Measurements from ENCODE around the gene SLC26A8. TPM values are rescaled to one million over a fixed set of nuclear protein-coding genes. Genes with fewer than 3 reads are reported as not detected.

SLC26A8 gene
- total RNA-seq, 1 experiment from 2014 or later: not detected

DNA sequence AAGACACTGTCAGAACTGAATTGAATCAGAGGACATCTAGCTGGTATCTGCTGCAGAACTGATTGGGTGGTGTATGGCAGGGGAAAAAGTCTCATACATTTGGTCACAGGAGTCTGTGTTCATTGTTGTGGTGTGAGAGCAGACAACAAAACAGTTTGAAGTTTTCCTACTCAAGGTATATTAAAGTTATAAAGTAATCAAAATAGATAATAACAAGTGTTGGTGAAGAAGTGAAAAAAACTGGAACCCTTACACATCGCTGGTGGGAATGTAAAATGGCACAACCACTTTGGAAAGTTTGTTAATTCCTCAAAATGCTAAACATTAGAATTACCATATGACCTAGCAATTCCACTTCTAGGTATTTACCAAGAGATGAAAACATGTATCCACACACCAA, 128.2 kb downstream of the SLC26A8 start:
- peak overlapping the region; percentile 25; the same call in 1 of the 2 replicates for H3K4me2 ChIP-seq
- no peaks in the 10 kb centered on the region for H3K9me2 ChIP-seq (ENCODE audit: insufficient read depth)
- BruUV-seq (replicated peaks): no TSS peak
- no peak overlapping the region for H3K4me3 ChIP-seq
- H3K36me3 ChIP-seq (ENCODE audit: low read depth): peaks cover 29% of the 10 kb centered on the region
- peak overlapping the region; percentile 54 for H3K27ac ChIP-seq
- H4K20me1 ChIP-seq (ENCODE audit: insufficient read depth): peaks cover 13% of the 10 kb centered on the region
- peaks cover 96% of the 10 kb centered on the region for H3K79me2 ChIP-seq (ENCODE audit: low read depth)
- TF ChIP-seq, protein P1, sequence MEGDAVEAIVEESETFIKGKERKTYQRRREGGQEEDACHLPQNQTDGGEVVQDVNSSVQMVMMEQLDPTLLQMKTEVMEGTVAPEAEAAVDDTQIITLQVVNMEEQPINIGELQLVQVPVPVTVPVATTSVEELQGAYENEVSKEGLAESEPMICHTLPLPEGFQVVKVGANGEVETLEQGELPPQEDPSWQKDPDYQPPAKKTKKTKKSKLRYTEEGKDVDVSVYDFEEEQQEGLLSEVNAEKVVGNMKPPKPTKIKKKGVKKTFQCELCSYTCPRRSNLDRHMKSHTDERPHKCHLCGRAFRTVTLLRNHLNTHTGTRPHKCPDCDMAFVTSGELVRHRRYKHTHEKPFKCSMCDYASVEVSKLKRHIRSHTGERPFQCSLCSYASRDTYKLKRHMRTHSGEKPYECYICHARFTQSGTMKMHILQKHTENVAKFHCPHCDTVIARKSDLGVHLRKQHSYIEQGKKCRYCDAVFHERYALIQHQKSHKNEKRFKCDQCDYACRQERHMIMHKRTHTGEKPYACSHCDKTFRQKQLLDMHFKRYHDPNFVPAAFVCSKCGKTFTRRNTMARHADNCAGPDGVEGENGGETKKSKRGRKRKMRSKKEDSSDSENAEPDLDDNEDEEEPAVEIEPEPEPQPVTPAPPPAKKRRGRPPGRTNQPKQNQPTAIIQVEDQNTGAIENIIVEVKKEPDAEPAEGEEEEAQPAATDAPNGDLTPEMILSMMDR (conservative IDR thresholded peaks at IDR 0.05): no peak
- no peak for TF ChIP-seq EZH2 (IDR thresholded peaks at IDR 0.05; ENCODE audit: low read depth)
- POLR2A ChIA-PET (ENCODE audit: unreplicated experiment): no interaction called here
- H2AFZ ChIP-seq: no peak overlapping the region
- H3K9me3 ChIP-seq (ENCODE audit: insufficient read depth, low read depth): no peaks in the 10 kb centered on the region
- peaks cover 17% of the 10 kb centered on the region for H3K4me1 ChIP-seq (replicated peaks; ENCODE audit: insufficient read depth)
- no peak for DNase-seq
- CTCF ChIA-PET: no interaction called here
- intact Hi-C loops (cut with micrococcal nuclease; ENCODE audit: unreplicated experiment): no loop called here
- H3K27me3 ChIP-seq (ENCODE audit: insufficient read depth, low read depth): no peaks in the 10 kb centered on the region
- H3F3A ChIP-seq (ENCODE audit: insufficient read depth, low read depth): peaks cover 22% of the 10 kb centered on the region

DNA sequence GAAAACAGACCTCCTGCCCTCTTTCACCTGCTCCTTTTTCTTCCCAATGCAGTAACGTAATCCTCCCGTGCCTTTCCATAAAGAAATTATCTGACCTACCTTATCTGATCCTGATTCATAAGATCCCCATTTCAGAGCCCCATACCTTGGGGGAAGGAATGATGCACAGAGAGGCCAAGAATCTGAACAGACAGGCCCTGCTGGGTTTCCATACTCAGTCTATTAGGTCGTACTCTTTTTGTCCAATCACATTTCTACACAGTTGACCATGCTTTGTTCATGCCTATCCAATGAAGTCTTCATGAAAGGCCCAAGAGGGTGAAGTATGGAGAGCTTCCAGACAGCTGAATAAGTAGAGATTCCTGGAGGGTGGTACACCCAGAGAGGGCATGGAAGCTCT, 128.9 kb downstream of the SLC26A8 start:
- peaks cover 28% of the 10 kb centered on the region for H3F3A ChIP-seq (ENCODE audit: insufficient read depth, low read depth)
- DNase-seq: peak; percentile 29 to 85
- no peaks in the 10 kb centered on the region for H3K9me2 ChIP-seq (ENCODE audit: insufficient read depth)
- peaks cover 13% of the 10 kb centered on the region for H4K20me1 ChIP-seq (ENCODE audit: insufficient read depth)
- H3K27ac ChIP-seq: peak overlapping the region; percentile 54
- H3K9me3 ChIP-seq (ENCODE audit: insufficient read depth, low read depth): no peaks in the 10 kb centered on the region
- TF ChIP-seq EZH2 (IDR thresholded peaks at IDR 0.05; ENCODE audit: low read depth): no peak
- TF ChIP-seq, protein P1 (conservative IDR thresholded peaks at IDR 0.05): no peak
- BruUV-seq (replicated peaks): no TSS peak
- peaks cover 17% of the 10 kb centered on the region for H3K4me1 ChIP-seq (replicated peaks; ENCODE audit: insufficient read depth)
- H3K79me2 ChIP-seq (ENCODE audit: low read depth): peaks cover 95% of the 10 kb centered on the region
- peaks cover 25% of the 10 kb centered on the region for H3K36me3 ChIP-seq (ENCODE audit: low read depth)
- no peak overlapping the region for H3K4me3 ChIP-seq
- intact Hi-C loops (cut with micrococcal nuclease; ENCODE audit: unreplicated experiment): no loop called here
- no peak overlapping the region for H2AFZ ChIP-seq
- CTCF ChIA-PET: no interaction called here
- H3K4me2 ChIP-seq: peak overlapping the region; percentile 25
- H3K27me3 ChIP-seq (ENCODE audit: insufficient read depth, low read depth): no peaks in the 10 kb centered on the region
- POLR2A ChIA-PET (ENCODE audit: unreplicated experiment): no interaction called here

DNA sequence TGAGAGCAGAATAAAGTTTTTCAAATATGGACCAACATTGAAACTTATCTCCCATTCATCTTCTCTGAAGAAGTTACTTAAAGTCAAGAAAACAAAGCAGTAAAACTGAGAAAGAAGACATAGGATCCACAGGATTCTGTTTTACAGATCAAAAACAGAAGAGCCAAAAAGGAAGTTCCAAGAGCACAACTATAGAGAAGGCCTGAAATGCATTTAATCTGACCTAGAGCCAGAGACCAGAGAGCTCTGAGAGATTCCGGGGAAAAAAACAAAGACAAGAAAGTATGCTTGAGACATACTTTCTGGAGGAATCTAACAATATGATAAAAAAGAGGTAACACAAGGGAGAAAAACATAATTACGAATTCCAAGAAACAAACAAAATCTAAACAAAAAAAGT, 129.7 kb downstream of the SLC26A8 start:
- H3K4me2 ChIP-seq: 0 out of 2 replicates have a peak overlapping the region, but pooled peaks have one; percentile 25
- no peaks in the 10 kb centered on the region for H3K27me3 ChIP-seq (ENCODE audit: insufficient read depth, low read depth)
- ChIA-PET CTCF (no interaction called here), POLR2A (ENCODE audit: unreplicated experiment) (no interaction called here)
- peak overlapping the region; percentile 54 for H3K27ac ChIP-seq
- peaks cover 20% of the 10 kb centered on the region for H3K36me3 ChIP-seq (ENCODE audit: low read depth)
- intact Hi-C loops (cut with micrococcal nuclease; ENCODE audit: unreplicated experiment): no loop called here
- no peak overlapping the region for H3K4me3 ChIP-seq
- H3K9me3 ChIP-seq (ENCODE audit: insufficient read depth, low read depth): no peaks in the 10 kb centered on the region
- TF ChIP-seq, protein P1 (conservative IDR thresholded peaks at IDR 0.05): no peak
- TF ChIP-seq EZH2 (IDR thresholded peaks at IDR 0.05; ENCODE audit: low read depth): no peak
- peaks cover 17% of the 10 kb centered on the region for H3K4me1 ChIP-seq (replicated peaks; ENCODE audit: insufficient read depth)
- H3F3A ChIP-seq (ENCODE audit: insufficient read depth, low read depth): peaks cover 31% of the 10 kb centered on the region
- H4K20me1 ChIP-seq (ENCODE audit: insufficient read depth): peaks cover 16% of the 10 kb centered on the region
- no peaks in the 10 kb centered on the region for H3K9me2 ChIP-seq (ENCODE audit: insufficient read depth)
- no peak overlapping the region for H2AFZ ChIP-seq
- peaks cover 89% of the 10 kb centered on the region for H3K79me2 ChIP-seq (ENCODE audit: low read depth)
- no peak for DNase-seq
- BruUV-seq (replicated peaks): no TSS peak

Other genes with a start within 250 kb of the SLC26A8 start
- gene CLPSL2, start 248.0 kb downstream of the SLC26A8 start, total RNA-seq (2021): 0.76 TPM in 1 of 2 replicates, not detected in the other
- gene CLPSL1, start 243.6 kb downstream of the SLC26A8 start, total RNA-seq (2021): not detected in 2 replicates
- gene CLPS, start 227.3 kb downstream of the SLC26A8 start, total RNA-seq (2021): not detected in 2 replicates
- 1.2 and 1.7 TPM in 2 replicates for gene LHFPL5, start 219.3 kb downstream of the SLC26A8 start, total RNA-seq (2021)
- gene SRPK1, start 103.5 kb downstream of the SLC26A8 start, total RNA-seq (2021): 79.0 and 98.7 TPM in 2 replicates
- gene MAPK14, start 3.2 kb upstream of the SLC26A8 start, total RNA-seq (2021): 60.4 and 70.7 TPM in 2 replicates
- gene MAPK13, start 105.9 kb upstream of the SLC26A8 start, total RNA-seq (2021): 141 and 146 TPM in 2 replicates
- gene BRPF3, start 172.1 kb upstream of the SLC26A8 start, total RNA-seq (2021): 27.3 and 32.3 TPM in 2 replicates
- 0.17 TPM in 1 of 2 replicates, not detected in the other for gene PNPLA1, start 245.4 kb upstream of the SLC26A8 start, total RNA-seq (2021)